Heart left ventricle (tissue), 16 donors: ENCODE data around the gene METRN. TPM values are rescaled to one million over a fixed set of nuclear protein-coding genes. Genes with fewer than 3 reads are reported as not detected.

Experiments used
- ATAC-seq, 4 donors: fragments of 200-7000 bp; cut with Tn5 transposase; one replicate each; pipeline ENCODE4 v1.9.1; 2020 to 2022; ENCODE audit warnings: moderate library complexity in 4 of 4, mild to moderate bottlenecking in 3 of 4, moderate number of reproducible peaks in 1 of 4
- DNase-seq, 5 donors: peaks; one replicate each; pipeline ENCODE4 v3.0.0-alpha.2; 2020
- H3K27ac ChIP-seq, 12 donors: fragments of 200-600 bp; sonication (generic) in 4 of 12; one replicate each; pipeline versions ENCODE4 v1.5.0 to v1.8.0; 2016 to 2022; ENCODE audit warnings: mild to moderate bottlenecking in 2 of 12
- H3K27me3 ChIP-seq, 9 donors: fragments of 200-600 bp; sonication (generic) in 2 of 9; one replicate each; pipeline versions ENCODE4 v1.5.1 to v1.8.0; 2016 to 2022; ENCODE audit warnings: mild to moderate bottlenecking in 3 of 9
- H3K36me3 ChIP-seq, 9 donors: fragments of 200-600 bp; sonication (generic) in 2 of 9; one replicate each; pipeline versions ENCODE4 v1.5.0 to v1.8.0; 2018 to 2022; ENCODE audit warnings: mild to moderate bottlenecking in 2 of 9
- H3K4me1 ChIP-seq, 12 donors: fragments of 200-600 bp; sonication (generic) in 4 of 12; one replicate each; pipeline versions ENCODE4 v1.5.0 to v1.8.0; 2016 to 2022; ENCODE audit warnings: mild to moderate bottlenecking in 3 of 12
- H3K4me3 ChIP-seq, 12 donors: fragments of 200-600 bp; sonication (generic) in 4 of 12; one replicate each; pipeline versions ENCODE4 v1.5.0 to v1.8.0; 2017 to 2022; ENCODE audit warnings: mild to moderate bottlenecking in 9 of 12, moderate library complexity in 4 of 12
- H3K9me3 ChIP-seq, 12 donors: fragments of 200-600 bp; sonication (generic) in 4 of 12; one replicate each; pipeline versions ENCODE4 v1.5.0 to v1.8.0; 2016 to 2022; ENCODE audit warnings: mild to moderate bottlenecking in 1 of 12
- CTCF ChIP-seq, 12 donors: fragments of 200-600 bp; sonication (generic) in 4 of 12; IDR thresholded peaks; one replicate each; pipeline versions ENCODE4 v1.5.0 to v1.8.0; 2018 to 2022; ENCODE audit warnings: antibody characterized with exemption in 12 of 12, mild to moderate bottlenecking in 5 of 12
- POLR2A ChIP-seq, 2 donors: fragments of 450-650 bp; IDR thresholded peaks; one replicate each; pipeline ENCODE4 v1.6.1; 2017; ENCODE audit warnings: antibody characterized with exemption in 2 of 2, mild to moderate bottlenecking in 2 of 2, moderate library complexity in 2 of 2
- WGBS, 4 donors: extraction: QIAGEN DNeasy Blood & Tissue Kit in 2 of 4; methylation state at CpG; one replicate each; pipeline versions ENCODE4 v1.1.5 to v1.1.7; 2013 to 2018; 5-methylcytosine and 5-hydroxymethylcytosine counted together
- intact Hi-C, 10 donors: fragments of 100-400 bp; cut with DNase I; formaldehyde crosslinking; loops; one replicate each; pipeline versions ENCODE4 v1.11.1 to v1.14.2; 2022
- polyA plus RNA-seq, 2 donors: library from polyadenylated mRNA; stranded (reverse); fragments of 200-250 nt; gene quantifications; one replicate each; pipeline ENCODE4 v1.2.3, GENCODE V29; 2013
- total RNA-seq, 9 donors: library from RNA; depleted of rRNA in 2 of 9; stranded (reverse); fragments of >200 nt in 2 of 9; fragmentation: NEBNext Ultra II Directional in 3 of 9; extraction: Animal tissue kit (Norgen Biotek cat#: 25700) in 3 of 9; gene quantifications; one replicate each; pipeline versions ENCODE4 v1.1.0 to v1.2.4, GENCODE V29; 2016 to 2023
- donor health status: ischemic (EF 13 %, LVEDD 7.1; RV severe dilation, severe dysfunction).
- donor health status: healthy with polysubstance abuse.
- donor health status: DM: no; HTN: yes; CAD: no.
- donor health status: DM: no; HTN: no; CAD: no.
- donor health status: ischemic (EF 25% LVEDD 6.9; RV normal size, moderate dysfunction).
- donor health status: ischemic (EF 25% LVEDD 5.7; RV mildly dilated, moderate dysfunction).
- donor health status: healthy.
- donor health status: DM: yes; HTN: yes; CAD: no.
- donor health status: ischemic (EF 35%, LVEDD 5.7; RV mildly dilated, moderate dysfunction).
- donor health status: nonischemic (EF 11% LVEDD 7.7; RV severe dilation, severe dysfunction).
- donor health status: DM: yes; HTN: yes; CAD: no.
- donor health status: PGD.
- donor health status: ischemic (EF 29% LVEDD 5.4; RV normal size, mild dysfunction).
- donor health status: nonischemic (EF 23%, LVEDD 6.1; RV moderate dilation, normal function).

The METRN gene
- total and polyA plus RNA-seq, 11 donors, result 31.2 to 79.4 (median 60.7) TPM

GRCh38 chr16:766008-766819, 51.3 kb downstream of the METRN start:
- DNase-seq, result peak in 1 of 5 donors; percentile 2
- Histone ChIP-seq H3K4me1 (no peaks in the 10 kb centered on the region), H3K27me3 (peaks cover 0 to 28% (median 0%) of the 10 kb centered on the region in 9 donors), H3K4me3 (no peak overlapping the region), H3K9me3 (no peaks in the 10 kb centered on the region), H3K27ac (no peak overlapping the region), H3K36me3 (no peaks in the 10 kb centered on the region)
- intact Hi-C loops, result no loop called here
- 82 to 86% (median 83%) methylated on average over 24 to 29 of the region's 29 CpGs for WGBS, 4 donors
- TF ChIP-seq CTCF (IDR thresholded peaks at IDR 0.05), result no peak
- TF ChIP-seq POLR2A (IDR thresholded peaks at IDR 0.05), result no peak
- no peak for ATAC-seq

DNA sequence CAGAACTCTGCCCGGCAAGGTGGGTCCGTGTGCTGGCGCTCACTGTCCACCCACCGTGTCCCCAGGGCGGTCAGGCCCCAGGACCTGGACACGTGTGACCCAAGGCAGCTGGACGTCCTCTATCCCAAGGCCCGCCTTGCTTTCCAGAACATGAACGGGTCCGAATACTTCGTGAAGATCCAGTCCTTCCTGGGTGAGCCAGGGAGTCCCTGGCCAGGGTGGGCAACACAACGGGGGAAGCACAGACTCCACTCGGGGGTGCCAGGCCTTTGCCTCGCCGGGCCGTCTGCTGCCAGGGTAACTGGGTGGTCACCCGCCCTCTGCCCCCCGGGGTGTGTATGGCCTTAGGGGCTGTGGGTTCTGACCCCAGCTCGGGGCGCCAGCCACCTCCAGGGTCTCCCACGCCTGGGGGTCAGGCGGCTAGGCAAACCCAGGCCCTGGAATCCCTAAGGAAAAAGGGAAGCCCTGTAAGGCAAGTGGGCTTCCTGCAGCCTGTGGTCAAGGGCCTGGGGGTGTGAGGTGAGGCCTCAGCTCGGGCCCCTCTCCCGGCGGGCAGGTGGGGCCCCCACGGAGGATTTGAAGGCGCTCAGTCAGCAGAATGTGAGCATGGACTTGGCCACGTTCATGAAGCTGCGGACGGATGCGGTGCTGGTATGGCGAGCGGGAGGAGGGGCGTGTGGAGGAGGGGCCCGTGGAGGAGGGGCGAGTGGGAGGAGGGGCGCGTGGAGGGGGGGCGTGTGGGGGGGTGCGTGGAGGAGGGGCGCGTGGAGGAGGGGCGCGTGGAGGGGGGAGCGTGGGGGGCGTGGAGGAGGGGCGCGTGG, 52.1 kb downstream of the METRN start:
- intact Hi-C loops, result no loop called here

GRCh38 chr16:767743-768235, 52.9 kb downstream of the METRN start:
- 69 to 82% (median 79%) methylated on average over 19 to 33 of the region's 38 CpGs for WGBS, 4 donors
- intact Hi-C loops, result no loop called here
- Histone ChIP-seq H3K9me3 (no peaks in the 10 kb centered on the region), H3K4me3 (no peak overlapping the region), H3K27ac (no peak overlapping the region), H3K36me3 (no peaks in the 10 kb centered on the region), H3K4me1 (no peaks in the 10 kb centered on the region), H3K27me3 (peaks cover 0 to 20% (median 0%) of the 10 kb centered on the region in 9 donors)
- DNase-seq (peak in 1 of 5 donors; percentile 9), ATAC-seq (no peak)
- TF ChIP-seq CTCF (IDR thresholded peaks at IDR 0.05) (no peak), POLR2A (IDR thresholded peaks at IDR 0.05) (no peak)

More for the DNA sequence above, 52.1 kb downstream of the METRN start:
- ATAC-seq (no peak), DNase-seq (peak in 1 of 5 donors; percentile 6)
- no peak for TF ChIP-seq POLR2A (IDR thresholded peaks at IDR 0.05)
- TF ChIP-seq CTCF (IDR thresholded peaks at IDR 0.05), result no peak
- H3K9me3 ChIP-seq, result no peaks in the 10 kb centered on the region
- no peaks in the 10 kb centered on the region for H3K36me3 ChIP-seq
- H3K27ac ChIP-seq, result no peak overlapping the region
- no peaks in the 10 kb centered on the region for H3K4me1 ChIP-seq
- H3K27me3 ChIP-seq, result peaks cover 0 to 25% (median 0%) of the 10 kb centered on the region in 9 donors
- 66 to 82% (median 67%) methylated on average over 16 to 38 of the region's 48 CpGs for WGBS, 4 donors
- no peak overlapping the region for H3K4me3 ChIP-seq

GRCh38 chr16:768428-768827, 53.5 kb downstream of the METRN start:
- ATAC-seq (no peak), DNase-seq (peak in 2 of 5 donors; percentile 3 to 13)
- 68 to 88% (median 80%) methylated on average over 11 to 21 of the region's 21 CpGs for WGBS, 4 donors
- H3K9me3 ChIP-seq, result no peaks in the 10 kb centered on the region
- H3K36me3 ChIP-seq, result no peaks in the 10 kb centered on the region
- TF ChIP-seq CTCF (IDR thresholded peaks at IDR 0.05) (no peak), POLR2A (IDR thresholded peaks at IDR 0.05) (no peak)
- H3K27me3 ChIP-seq, result peaks cover 0 to 17% (median 0%) of the 10 kb centered on the region in 9 donors
- no peak overlapping the region for H3K27ac ChIP-seq
- no peak overlapping the region for H3K4me3 ChIP-seq
- no peaks in the 10 kb centered on the region for H3K4me1 ChIP-seq
- intact Hi-C loops, result no loop called here
